Measurements from ENCODE around the gene UNC80. TPM values are rescaled to one million over a fixed set of nuclear protein-coding genes. Genes with fewer than 3 reads are reported as not detected.
A peak's percentile ranks its signal among the peaks of the same experiment; 100 is the strongest.

UNC80 gene
- total and polyA plus RNA-seq, 2 of the 13 experiments (the other 11 are each of a cell fraction or from before 2014, with no cell fraction given), result not detected

GRCh38 chr2:209960676-209961630 lies 189.3 kb downstream of the UNC80 start (continued):
- TF ChIP-seq BRF2 (CRISPR knock-in tag; IDR thresholded peaks at IDR 0.05) (no peak), ZNF260 (CRISPR knock-in tag; IDR thresholded peaks at IDR 0.05; ENCODE audit: borderline replicate concordance, low read depth) (no peak), ZSCAN9 (CRISPR knock-in tag; IDR thresholded peaks at IDR 0.05; ENCODE audit: borderline replicate concordance) (no peak), PCBP1 (IDR thresholded peaks at IDR 0.05; ENCODE audit: borderline replicate concordance, low read depth, low read length) (no peak), RNF2 (conservative IDR thresholded peaks at IDR 0.05; ENCODE audit: low read depth) (0 out of 2 replicates have a peak, but pooled peaks have one; percentile 26), PREB (CRISPR knock-in tag; IDR thresholded peaks at IDR 0.05) (no peak), CTCF (CRISPR knock-in tag; IDR thresholded peaks at IDR 0.05) (peak; percentile 85), JDP2 (CRISPR knock-in tag; IDR thresholded peaks at IDR 0.05; ENCODE audit: borderline replicate concordance) (no peak), NCOR1 (IDR thresholded peaks at IDR 0.05; ENCODE audit: borderline replicate concordance, low read length) (no peak), ZFP36L1 (CRISPR knock-in tag; IDR thresholded peaks at IDR 0.05) (no peak), HNF1A (IDR thresholded peaks at IDR 0.05; ENCODE audit: low read depth) (no peak), HNF1A (CRISPR knock-in tag; IDR thresholded peaks at IDR 0.05; ENCODE audit: borderline replicate concordance) (no peak), ZBTB1 (CRISPR knock-in tag; IDR thresholded peaks at IDR 0.05; ENCODE audit: borderline replicate concordance) (no peak), DR1 (CRISPR knock-in tag; IDR thresholded peaks at IDR 0.05) (no peak), ZNF558 (CRISPR knock-in tag; IDR thresholded peaks at IDR 0.05; ENCODE audit: borderline replicate concordance) (no peak), HNRNPUL1 (IDR thresholded peaks at IDR 0.05; ENCODE audit: low read depth, low read length) (no peak)
